ENCODE measurements around the gene IQSEC1.
A peak's percentile ranks its signal among the peaks of the same experiment; 100 is the strongest.

GRCh38 chr3:12856626-12857025 lies 216.6 kb downstream of the IQSEC1 start:
- TF ChIP-seq CTCF (optimal IDR thresholded peaks at IDR 0.05 in 1 of 3, IDR thresholded peaks at IDR 0.05 in 1 of 3, conservative IDR thresholded peaks at IDR 0.05 in 1 of 3; ENCODE audit: extremely low read depth in 1 of 3, insufficient read depth in 2 of 3, low read length in 3 of 3) (peak in 1 of 3 experiments; percentile 21), EZH2 (IDR thresholded peaks at IDR 0.05; ENCODE audit: low read length) (no peak)
